Hypothalamus (tissue), 51 donors: ENCODE measurements around the gene ORAI2.

Source experiments
- DNase-seq, 51 donors: peaks; one replicate each; lab custom pipeline; 2025; lab: John Stamatoyannopoulos, UW

ORAI2 gene

GRCh38 chr7:102413091-102413490 lies 20.3 kb upstream of the ORAI2 start:
- peak in 1 of 51 donors; percentile 30 for DNase-seq

- DNase-seq: no peak
These were observed 19.8 kb upstream of the ORAI2 start for GRCh38 chr7:102413611-102414010.

DNA sequence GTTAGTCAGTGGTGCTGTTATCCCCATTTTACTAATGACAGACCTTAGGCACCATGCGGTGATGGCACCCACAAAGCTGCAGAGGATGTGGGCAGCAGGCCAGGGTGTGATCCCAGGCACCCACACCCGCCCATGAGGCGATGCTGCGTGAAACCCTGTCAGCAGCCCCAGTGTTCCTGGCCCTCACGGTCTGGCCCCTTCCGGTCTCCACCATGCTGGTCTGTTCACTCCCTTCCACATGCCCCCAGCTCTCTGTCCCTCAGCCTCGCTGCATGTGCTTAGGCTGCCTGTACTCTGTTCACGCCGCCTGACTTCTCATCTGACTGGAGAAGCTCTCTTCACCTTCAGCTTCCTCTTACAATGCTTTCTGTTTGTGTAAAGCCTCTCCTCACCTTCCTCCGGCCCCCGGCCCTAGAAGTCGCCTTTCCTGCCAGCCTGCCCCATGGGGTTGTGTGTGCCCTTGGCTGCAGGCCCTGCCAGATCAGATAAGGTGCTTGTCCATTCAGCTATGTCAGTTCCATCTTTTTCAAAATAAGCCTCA lies 17.6 kb upstream of the ORAI2 start:
- DNase-seq: no peak

GRCh38 chr7:102416406-102416805 lies 17.0 kb upstream of the ORAI2 start:
- no peak for DNase-seq

- DNase-seq: no peak
These were observed 16.3 kb upstream of the ORAI2 start for GRCh38 chr7:102417105-102417504.

DNA sequence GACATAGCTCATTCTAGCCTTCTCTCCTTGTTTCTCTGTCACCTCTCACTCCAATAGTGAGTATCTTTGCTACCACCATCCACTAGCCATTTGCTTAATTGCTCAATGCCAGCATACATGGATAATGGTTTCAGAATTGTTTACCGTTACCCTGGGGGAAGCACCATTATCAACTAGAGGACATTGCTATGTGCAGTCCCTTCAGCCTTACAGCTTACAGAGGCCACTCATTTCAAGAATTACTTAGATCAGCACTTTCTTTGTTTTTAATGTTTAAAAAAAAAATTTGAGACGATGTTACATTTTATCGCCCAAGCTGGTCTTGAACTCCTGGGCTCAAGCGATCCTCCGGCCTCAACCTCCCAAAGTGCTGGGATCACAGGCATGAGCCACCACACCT lies 14.8 kb upstream of the ORAI2 start:
- DNase-seq: no peak

DNA sequence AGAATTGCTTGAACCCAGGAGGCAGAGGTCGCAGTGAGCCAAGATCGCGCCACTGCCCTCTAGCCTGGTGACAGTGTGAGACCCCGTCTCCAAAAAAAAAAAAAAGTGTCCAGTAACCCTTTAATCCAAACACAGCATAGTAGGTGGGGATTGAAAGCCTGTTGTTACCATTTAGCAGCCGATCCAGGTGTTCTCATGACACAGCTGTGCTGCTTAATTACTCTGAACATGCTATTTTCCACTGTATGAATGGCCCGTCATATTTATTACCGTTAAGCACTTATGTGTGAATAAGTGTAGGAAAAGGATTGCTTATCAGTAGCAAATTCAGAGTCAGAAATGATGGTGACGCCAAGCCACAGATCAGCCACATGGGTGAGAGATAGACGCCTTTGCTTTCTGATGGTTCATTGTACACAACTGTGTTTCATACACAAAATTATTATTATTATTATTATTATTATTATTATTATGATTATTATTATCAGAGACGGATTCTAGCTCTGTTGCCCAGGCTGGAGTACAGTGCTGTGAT lies 11.6 kb upstream of the ORAI2 start:
- DNase-seq: no peak

DNA sequence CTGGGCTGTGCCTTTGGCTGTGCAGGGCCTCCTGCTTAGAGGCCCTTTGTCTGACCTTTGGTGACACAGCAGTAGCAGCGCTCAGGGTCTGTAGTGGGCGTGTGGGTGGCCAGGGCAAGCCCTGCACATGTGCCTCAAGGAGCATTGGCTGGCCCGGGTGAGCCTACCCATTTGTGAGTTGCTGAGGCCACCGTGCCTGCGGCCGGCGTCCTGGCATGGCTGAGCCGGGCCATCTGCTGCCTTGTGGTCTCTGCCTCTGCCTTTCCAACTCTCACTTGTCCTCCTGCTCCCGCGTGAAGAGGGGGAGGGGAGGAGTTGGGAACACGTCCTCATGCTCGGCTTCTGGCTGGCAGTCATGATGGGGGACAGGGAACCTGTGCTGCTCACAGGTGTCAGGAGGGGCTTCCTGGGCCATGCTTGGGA lies 9.2 kb upstream of the ORAI2 start:
- no peak for DNase-seq

GRCh38 chr7:102424787-102425218 lies 8.6 kb upstream of the ORAI2 start:
- peak in 8 of 51 donors; percentile 16 to 27 (median 20) for DNase-seq

DNA sequence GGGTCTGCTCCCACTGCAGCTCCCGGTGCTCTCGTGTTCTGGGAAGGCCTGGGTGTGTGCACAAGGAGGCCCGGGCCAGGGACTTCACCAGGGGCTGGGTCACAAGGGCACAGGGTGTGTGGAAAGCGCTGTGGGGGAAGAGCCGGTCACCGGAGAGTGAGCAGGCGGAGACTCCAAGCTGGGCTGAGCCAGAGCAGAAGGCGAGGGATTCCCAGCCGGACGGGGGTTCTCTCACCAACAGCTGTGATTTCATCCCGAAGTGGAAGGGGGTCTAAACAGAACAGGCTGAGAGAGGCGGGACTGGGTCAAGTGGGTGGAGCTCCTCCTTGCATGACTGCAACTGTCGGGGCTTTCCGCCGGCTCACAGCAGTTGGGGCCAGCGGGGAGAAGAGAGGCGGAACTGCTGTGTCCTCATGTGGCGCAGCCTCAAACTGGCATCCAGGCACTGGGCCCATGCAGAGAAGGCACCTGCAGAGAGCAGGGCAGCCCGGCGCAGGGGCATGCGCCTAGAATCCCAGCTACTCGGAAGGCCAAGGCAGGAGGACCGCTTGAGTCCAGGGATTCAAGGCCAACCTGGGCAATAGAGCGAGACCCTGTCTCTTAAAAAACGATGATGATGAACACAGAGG lies 7.6 kb upstream of the ORAI2 start:
- peak in 18 of 51 donors; percentile 10 to 42 (median 20) for DNase-seq

GRCh38 chr7:102426268-102427018 lies 6.9 kb upstream of the ORAI2 start:
- DNase-seq: peak in 8 of 51 donors; percentile 4 to 38 (median 16)

- DNase-seq: no peak
These were observed 6.4 kb upstream of the ORAI2 start for GRCh38 chr7:102427019-102427405.

DNA sequence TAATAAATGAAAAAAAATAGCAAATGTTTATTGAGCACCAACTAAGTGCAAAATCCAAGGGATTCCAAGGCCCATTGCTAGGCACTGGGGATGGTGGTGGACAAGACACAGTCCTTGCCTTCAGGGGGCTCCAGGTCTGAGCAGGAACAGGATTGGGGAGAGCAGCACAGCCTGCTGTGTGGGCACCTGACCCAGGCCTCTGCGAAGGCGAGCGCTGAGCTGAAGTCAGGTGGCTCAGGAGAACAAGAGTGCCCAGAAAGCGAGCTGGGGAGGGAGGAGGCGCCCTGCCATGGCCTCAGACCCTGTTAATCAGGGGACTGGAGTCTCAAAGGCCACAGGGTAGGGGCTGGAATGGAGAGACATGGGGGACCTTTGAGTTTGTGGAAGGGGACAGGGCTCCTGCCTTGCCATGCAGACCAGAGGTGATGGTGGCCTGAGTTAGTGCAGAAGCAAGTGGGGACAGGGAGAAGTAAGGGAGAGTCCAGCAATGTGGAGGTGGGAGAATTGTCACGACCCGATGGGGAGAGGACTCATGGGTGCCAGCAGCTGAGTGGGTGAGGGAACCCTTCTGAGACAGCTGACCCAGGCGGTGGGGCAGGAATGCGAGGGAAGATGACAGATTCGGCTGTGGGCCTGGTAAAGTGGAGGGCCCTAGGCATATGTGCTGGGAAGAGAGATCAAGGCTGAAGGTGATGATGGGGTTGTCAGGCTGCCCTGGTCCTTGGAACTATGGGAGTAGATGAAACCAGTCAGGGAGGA lies 4.1 kb upstream of the ORAI2 start:
- DNase-seq: no peak

GRCh38 chr7:102431617-102432298 lies 1.6 kb upstream of the ORAI2 start:
- peak in 6 of 51 donors; percentile 7 to 59 (median 31) for DNase-seq

DNA sequence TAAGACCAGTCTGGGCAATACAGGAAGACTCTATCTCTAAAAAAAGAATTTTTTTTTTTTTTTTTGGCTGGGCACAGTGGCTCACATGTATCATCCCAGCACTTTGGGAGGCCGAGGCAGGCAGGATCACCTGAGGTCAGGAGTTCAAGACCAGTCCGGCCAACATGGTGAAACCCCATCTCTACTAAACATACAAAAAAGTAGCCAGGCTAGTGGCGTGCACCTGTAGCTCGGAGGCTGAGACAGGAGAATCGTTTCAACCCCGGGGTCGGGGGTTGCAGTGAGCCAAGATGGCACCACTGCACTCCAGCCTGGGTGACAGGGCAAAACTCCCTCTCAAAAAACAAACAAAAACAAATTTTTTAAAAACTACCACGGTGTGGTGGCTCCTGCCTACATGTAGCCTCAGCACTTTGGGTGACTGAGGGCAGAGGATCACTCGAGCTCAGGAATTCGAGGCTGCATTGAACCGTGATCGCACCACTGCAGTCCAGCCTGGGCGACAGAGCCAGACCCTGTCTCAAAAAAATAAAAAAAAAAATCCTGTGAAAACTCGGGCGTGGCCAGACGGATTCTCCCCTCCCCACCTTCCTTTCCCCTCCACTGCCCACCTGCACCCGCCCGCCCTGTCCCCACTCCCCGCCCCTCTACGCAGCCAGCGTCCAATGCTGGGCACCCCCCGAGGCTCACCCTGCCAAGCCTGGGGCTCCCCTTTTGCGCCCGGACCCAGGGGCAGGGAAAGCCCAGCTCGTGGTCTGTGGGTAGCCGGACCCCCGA lies 745 bp upstream of the ORAI2 start:
- DNase-seq: peak in 1 of 51 donors; percentile 60

GRCh38 chr7:102434039-102434486 lies 688 bp downstream of the ORAI2 start:
- peak in 1 of 51 donors; percentile 44 for DNase-seq

- DNase-seq: no peak
These were observed 2.7 kb downstream of the ORAI2 start for GRCh38 chr7:102436118-102436517.

- DNase-seq: peak in 4 of 51 donors; percentile 9 to 56 (median 26)
These were observed 6.8 kb downstream of the ORAI2 start for GRCh38 chr7:102439963-102440795.
